ENCODE measurements around the gene KIAA0408.
"Not testable (repeated sequence)": the region's sequence is repeated elsewhere in the genome, so short reads cannot be mapped to it uniquely, and the experiment has no call there.

Gene KIAA0408

DNA sequence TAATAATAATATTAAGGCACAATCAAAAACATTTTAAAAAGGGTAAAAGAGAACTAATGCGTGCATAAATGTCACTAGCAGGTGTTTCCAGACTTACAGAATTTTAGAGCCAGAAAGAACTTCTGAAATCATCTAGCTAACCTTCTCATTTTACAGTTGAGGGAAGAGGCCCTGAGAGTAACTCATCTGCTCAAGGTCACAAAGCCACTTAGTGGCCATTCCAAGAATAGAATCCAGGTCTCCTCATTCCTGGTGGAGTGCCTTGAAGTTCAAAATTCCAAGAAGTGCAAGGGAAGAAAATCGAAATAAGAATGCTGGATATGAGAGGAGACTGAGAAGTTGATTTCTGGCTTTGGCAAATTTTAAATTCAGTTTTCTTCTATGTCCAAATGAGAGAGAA lies 3.2 kb upstream of the KIAA0408 start:
- no peak for DNase-seq

DNA sequence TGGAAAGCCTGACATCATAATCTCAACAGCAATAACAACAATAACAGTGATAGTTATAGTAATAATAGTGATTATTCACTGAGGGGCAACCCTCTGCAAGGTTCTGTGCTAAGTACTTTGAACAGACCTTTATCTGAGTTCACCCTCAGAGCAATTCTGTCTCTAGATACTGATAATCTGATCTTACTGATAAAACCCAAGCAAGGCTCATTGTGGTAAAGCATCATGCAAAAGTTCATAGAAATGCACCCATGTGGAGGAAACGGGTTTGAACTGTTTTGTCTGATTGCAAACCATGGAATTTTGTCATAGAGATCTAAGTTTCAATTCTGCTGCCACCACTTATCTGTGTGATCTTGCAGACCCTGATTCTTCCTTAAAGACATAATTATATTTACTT lies 1.3 kb upstream of the KIAA0408 start:
- no peak for DNase-seq

DNA sequence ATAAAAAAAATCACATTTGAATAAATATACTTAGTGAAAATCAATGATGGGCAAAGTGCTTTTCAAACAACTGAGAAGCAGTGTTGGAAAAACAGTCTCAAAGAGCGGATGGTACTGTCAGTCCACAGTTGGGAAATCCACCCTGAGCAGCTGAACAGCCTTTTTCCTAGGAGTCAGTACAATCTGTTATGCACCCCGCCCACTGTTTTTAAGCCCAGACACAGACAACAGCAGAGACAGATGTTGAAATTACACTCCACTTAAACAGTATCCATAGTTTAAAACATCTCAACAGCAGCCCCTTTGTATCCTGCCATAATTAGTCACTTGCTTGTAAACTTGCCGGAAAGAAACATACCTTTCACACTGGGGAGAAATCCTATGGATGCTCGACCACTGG lies 372 bp downstream of the KIAA0408 start:
- no peak for DNase-seq

DNA sequence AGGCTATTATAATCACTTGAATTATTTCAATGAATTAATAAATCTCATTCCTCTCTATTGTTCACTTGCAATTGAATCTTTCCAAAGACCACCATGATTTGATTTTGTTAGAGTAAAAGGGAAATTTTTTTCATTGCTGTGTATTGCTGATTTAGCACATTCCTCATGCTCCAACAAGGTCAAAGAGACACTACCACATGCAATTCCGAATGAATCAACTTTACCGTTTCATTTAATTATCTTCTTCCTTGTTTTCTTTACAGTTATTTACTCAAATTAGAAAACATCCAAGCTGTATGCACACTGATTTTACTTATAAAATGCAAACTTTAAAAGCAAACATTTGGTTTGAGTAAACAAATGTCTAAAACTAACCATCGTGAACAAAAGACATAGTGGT lies 967 bp downstream of the KIAA0408 start:
- DNase-seq: no peak

DNA sequence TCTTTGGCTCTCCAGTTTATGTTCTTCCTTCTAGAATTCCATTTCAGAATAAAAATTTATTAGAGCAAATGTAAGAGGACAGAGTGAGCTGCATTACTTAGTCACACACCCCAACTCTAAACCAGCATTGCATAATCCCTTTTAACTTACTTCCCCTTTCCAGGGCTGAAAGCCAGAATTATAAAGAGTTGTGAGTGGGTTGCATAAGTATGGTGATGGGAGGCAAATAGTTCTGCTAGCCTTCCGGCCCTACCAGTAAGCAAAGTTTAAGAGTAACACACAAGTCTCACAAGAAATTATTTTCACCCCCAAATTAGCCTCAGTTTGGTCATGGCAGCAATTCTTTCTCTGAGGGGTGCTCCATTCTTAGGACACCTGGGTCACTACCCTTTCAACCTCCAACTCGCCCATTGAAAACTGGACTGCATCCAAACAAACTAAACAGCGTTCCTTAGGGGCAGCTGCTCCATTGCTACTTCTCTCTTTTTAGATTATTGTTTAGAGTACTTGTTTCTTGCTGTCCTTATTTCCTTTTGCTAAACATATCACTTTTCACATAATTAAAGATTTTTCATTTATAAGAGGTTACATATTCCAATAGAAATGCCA lies 1.6 kb downstream of the KIAA0408 start:
- no peak for DNase-seq

DNA sequence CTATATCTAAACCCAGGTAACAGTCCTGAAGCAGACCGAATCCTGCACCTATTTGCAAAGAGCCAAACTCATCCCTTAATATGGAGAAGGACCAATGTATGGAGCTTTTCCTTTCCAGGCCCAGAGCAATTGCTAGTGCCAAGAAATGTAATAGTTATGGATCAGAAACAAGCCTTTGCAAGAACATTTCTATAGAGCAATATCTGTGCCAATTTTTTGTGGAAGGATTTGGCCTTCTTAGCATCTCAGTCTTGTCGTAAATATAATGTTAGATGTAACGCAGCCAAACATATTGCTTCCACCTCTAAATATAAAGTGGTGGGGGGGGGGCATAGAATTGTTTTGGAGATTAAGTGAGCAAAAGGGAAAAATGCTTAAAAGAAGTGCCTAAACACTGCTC lies 2.7 kb downstream of the KIAA0408 start:
- DNase-seq: no peak

DNA sequence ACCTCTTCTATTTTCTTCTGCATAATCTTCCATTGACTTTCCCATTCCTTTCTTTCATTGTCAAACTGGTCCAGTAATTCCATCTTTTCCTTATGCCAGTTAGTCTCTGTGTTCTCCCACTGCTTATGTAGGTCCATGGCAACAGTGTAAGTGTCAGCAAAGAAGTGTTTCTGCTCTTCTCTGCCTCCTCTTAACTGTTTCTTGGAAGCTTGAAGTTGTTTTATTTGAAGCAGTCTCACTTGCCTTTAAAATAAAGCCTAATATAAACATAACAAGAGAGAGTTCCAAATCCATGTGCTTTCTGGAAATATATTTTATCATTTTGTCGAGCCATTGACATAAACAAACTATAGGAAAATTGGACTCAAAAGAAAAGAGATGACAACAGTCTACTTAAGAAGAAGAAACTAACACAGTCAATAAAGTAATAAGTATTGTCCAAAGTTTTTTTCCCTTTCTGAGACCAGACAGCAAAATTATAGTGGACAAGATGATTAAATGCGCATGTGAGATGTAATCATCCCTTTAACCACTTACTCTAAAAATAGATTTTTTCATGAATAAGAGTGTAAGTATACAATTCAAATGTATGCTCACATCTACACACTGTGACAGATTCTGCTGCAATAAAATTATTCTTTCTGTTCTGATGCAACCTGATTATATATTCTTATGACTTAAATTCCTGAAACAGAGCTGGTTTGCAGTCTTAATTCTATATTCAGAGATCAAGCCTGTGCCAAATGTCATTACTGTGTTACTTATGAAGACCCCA lies 5.2 kb downstream of the KIAA0408 start:
- DNase-seq: no peak

DNA sequence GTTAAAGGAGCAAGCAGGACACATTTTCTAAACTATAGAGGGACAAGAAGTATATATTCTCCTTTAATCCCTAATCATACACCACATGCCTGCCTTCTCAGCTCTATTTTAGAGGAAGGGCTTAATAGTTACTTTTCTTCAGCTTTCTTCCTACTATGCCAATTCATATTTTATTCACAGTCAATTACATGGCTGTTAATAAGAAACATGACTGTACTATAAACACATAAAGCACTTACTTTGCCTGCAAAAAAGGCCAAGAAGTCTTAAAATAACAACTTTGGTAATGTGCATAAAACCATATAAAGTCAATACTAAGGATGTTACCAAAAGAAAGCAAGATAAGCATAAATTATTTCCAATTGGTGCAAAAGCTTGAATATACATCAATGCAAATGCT lies 6.4 kb downstream of the KIAA0408 start:
- no peak for DNase-seq

DNA sequence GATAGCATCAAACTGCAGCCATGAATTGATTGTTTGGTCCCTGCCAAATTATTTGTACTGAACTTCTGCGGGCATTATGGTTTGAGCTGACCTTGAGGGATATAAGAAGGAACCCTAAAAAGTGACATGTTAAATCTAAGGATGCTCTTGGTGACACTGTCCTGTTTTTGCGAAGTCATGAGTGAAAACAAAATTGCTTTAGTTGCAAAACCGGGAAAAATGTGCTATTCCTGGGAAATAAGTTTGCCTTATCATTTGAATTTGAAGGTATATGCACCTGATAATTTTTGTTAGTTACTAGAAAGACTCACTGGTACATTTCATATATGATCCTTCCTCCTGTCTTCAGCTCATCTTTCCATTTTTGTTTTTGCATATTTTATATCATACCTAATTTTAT lies 7.8 kb downstream of the KIAA0408 start:
- no peak for DNase-seq

DNA sequence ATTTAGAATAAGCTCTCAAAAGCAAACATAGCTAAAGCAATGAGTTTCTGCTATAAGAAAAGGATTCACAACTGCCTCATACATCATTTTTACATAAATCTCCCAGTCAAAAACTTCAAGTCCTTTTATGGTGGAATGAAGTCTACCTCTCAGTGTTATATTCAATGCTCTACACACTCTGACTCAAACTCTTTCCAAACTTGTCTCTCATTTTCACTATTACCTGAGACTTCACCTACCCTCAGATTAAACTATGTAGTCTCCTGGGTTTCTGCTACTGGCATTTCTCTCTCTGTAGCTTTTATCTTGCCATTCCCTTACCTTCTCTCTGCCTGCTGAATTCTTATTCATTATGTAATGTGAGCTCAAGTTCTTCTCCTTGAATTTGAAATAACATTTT lies 11.4 kb downstream of the KIAA0408 start:
- DNase-seq: no peak

DNA sequence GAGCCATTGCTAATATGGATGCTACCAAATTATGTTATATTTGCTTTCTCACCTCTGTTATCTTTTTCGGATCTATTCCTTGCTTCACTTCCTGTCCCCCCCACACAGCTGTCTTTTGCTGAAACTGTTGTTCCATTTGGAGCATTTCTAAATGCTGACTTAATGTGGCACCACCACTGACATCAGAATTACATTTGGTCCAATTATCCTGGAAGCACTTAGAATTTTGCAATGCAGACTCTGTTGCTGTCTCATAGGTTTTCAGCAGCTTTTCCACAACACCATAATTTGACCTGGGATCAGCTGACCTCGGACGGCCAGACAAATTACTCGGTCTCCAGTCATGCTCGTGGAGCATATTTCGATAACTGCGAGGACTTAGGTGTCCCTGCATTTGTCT lies 12.8 kb downstream of the KIAA0408 start:
- no peak for DNase-seq

DNA sequence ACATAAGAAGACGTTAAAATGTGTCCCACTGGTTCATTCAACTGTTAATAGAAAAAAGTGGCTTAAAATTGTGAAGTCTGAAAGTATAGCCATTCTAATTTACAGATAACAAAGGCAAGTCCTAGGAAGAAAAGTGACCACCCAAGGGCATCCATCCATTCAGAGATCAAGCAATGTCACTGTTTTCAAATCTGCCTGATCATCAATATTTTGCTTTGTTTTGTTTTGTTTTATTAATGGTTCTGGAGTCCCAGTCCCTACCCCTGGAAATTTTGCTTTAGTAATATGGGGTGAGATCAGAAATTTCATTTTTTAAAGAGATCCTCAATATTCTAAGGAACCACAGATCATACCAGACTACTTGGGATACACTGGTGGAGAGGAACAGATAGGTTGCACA lies 17.3 kb downstream of the KIAA0408 start:
- no peak for DNase-seq

DNA sequence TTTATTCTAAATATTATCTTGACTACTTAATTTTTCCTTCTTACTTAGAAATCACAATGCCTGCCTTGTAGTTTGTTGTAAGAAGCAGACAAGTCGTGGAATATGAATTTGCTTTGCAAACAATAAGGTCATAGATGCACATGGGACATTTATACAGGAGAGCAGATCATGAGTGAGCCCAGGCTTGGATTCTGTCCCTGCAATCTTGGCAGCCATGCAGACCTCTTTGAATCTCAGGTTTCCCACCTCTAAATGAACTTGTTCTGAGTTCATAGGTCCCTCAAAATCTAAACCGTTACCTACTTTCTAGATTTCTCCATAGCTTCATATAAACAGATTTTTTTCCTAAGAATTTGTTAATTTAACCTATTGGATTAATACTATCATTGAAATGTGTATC lies 19.5 kb downstream of the KIAA0408 start:
- no peak for DNase-seq

DNA sequence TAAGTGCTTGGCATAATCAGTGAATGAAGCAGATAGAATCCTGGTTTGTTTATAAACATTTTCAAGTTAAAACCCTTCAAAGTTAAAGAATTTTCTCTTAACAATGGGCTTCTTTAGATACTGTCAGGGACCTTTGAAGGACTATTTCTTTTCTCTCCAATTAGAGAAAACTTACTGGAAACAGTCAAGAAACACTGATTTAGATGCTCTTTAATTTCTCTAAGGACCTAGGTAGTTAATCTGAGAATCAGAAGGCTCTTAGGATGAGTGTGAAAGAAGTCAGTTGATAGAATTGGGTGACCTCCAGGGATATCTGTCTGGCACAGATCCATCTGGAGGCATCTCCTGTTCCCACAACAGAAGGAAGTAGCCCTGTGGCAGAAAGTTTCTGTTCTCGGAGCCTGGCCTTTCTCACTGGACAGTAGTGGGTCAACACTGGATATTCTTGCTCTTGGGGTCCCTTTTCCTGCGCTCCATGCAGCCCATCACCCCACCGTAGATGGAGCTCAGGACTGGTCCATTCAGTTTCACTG lies 22.5 kb downstream of the KIAA0408 start:
- no peak for DNase-seq

DNA sequence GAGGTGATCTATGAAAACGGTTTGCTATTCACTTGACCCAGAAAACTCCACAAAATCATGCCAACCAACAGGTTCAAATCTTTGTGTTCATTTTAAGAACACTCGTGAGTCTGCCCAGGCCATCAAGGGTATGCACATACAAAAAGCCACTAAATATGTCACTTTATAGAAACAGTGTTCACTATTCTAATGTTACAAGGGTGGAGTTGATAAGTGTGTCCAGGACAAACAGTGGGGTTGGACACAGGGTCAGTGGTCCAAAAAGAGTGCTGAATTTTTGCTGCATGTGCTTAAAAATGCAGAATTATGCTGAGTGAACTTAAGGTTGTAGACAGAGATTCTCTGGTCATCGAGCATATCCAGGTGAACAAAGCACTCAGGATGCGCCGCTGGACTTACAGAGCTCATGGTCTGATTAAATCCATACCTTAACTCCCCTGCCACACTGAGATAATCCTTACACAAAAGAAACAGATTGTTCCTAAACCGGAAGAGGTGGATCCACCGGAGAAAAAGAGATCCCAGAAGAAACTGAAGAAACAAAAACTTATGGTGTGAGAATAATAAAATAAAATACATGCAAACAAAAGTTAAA lies 23.5 kb downstream of the KIAA0408 start:
- no peak for DNase-seq

DNA sequence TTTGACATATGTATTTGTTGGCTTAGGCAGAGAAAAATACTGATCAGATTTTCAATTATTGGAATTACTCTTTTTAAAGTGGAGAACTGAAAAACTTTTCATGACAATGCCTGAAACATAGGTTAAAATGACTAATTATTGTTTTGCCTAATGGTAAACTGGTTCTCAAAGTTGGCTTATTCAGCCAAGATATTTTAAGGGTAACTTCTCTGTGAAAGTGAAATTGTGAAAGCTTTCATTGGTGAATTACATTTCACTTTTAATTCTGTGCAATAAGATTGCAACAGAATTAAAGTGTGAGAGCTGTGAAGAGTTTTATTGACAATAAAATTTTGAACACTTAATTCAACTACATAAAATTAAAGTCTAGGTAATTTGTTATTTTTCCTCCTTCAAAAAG lies 24.5 kb downstream of the KIAA0408 start:
- DNase-seq: no peak

DNA sequence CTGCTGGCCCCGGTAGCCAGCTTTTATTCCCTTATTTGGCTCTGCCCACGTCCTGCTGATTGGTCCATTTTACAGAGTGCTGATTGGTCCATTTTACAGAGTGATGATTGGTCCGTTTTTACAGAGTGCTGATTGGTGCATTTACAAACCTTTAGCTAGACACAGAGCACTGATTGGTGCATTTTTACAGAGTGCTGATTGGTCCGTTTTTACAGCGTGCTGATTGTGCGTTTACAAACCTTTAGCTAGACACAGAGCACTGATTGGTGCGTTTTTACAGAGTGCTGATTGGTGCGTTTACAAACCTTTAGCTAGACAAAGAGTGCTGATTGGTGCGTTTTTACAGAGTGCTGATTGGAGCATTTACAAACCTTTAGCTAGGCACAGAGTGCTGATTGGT lies 30.6 kb downstream of the KIAA0408 start:
- DNase-seq: not testable (repeated sequence)

DNA sequence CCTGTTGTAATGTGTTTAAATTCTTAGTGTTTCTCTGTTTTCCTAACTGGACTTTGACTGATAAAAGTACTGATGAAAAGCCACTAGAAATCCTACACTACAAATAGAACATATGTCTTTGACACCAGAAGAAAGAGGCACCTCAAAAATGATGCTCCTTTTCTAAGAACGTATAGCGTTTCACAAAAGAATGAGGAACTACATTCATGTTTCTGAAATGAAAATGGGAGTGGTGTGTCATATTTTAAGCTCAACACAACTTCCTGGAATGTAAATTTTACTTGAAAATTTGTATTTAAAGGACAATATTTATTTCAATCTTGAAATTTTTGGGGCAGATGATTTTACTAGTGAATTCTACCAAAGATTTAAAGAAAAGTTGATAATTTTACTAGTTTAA lies 35.3 kb downstream of the KIAA0408 start:
- DNase-seq: no peak

DNA sequence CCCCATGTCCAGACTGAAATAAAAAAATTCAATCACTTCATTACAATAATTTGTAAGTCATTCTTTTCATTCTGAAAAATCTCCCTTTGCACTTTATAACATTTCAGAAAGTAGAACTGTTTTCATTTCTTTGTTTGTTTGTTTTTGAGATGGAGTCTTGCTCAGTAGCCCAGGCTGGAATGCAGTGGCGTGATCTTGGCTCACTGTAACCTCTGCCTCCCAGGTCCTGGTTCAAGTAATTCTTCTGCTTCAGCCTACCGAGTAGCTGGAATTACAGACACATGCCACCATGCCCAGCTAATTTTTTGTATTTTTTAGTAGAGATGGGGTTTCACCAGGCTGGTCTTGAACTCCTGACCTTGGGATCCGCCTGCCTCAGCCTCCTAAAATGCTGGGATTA lies 38.0 kb downstream of the KIAA0408 start:
- not testable (repeated sequence) for DNase-seq

DNA sequence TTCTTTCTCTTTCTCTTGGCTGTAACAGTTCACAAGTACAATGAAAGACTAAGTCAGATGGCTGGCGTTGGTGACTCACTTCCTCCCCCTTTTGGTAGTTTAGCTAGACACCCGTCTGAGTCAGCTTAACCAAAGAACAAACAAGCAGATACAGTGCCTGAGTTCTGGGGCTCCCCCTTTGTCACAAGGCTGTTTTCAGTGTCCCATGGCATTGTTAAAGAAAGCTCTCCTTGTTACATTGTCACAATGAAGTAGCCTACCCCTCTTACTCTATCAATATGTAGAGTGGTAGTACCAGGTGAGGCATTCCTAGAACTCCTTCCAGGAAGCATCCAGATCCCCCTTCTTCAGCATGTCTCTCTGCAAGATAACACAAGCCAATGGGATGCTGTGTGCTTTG lies 38.6 kb downstream of the KIAA0408 start:
- DNase-seq: peak; percentile 65

DNA sequence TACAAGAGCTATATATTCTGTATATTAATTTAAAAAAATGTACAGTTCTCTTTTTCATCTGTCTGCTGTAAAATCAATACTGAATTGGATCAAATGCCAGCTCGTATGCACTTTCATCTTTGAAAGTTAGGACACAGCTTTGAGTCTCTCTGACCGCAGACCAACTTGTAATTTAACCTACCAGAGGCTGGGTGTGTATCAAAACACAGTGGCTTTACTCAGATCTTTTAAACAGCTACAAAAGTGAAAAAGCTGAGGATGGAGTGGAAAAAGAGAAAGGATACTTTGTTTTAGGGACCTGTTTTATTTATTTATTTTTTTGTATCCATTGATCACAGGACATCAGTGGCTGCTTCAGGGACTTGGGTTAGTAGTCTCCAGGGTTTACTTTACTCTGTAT lies 44.1 kb downstream of the KIAA0408 start:
- DNase-seq: no peak

DNA sequence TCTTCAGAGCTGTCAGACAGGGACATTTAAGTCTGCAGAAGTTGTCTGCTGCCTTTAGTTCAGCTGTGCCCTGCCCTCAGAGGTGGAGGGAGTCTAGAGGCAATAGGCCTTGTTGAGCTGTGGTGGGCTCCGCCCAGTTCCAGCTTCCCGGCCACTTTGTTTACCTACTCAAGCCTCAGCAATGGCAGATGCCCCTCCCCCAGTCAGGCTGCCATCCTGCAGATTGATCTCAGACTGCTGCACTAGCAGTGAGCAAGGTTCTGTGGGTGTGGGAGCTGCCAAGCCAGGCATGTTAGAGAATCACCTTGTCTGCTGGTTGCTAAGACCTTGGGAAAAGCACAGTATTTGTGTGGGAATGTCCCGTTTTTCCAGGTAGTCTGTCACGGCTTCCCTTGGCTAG lies 46.1 kb downstream of the KIAA0408 start:
- DNase-seq: peak; percentile 62

DNA sequence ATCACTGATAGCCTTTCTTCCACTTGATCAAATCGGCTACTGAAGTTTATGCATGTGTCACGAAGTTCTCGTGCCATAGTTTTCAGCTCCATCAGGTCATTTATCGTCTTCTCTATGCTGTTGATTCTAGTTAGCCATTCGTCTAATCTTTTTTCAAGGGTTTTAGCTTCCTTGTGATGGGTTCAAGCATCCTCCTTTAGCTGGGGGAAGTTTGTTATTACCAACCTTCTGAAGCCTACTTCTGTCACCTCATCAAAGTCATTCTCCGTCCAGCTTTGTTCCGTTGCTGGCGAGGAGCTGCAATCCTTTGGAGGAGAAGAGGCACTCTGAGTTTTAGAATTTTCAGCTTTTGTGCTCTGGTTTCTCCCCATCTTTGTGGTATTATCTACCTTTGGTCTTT lies 47.2 kb downstream of the KIAA0408 start:
- DNase-seq: not testable (repeated sequence)
